HFFc6 (cell line): ENCODE measurements around the gene GSDME. TPM values are rescaled to one million over a fixed set of nuclear protein-coding genes. Genes with fewer than 3 reads are reported as not detected.

ENCODE experiments used
- DNase-seq: peaks from one replicate; pipeline ENCODE4 v3.0.0-alpha.2; 2018
- H3K27ac Mint-ChIP-seq: 2 replicates; pipeline ENCODE4 v1.8.0; 2020; ENCODE audit warnings: mild to moderate bottlenecking, mixed read lengths
- H3K27me3 Mint-ChIP-seq: 2 replicates; pipeline ENCODE4 v1.8.0; 2021; ENCODE audit warnings: mild to moderate bottlenecking, moderate library complexity, mixed read lengths; ENCODE audit not compliant: insufficient read depth
- H3K36me3 Mint-ChIP-seq: 2 replicates; pipeline ENCODE4 v1.8.0; 2021; ENCODE audit warnings: low read depth, mixed read lengths
- H3K4me1 Mint-ChIP-seq: 2 replicates; pipeline ENCODE4 v1.8.0; 2020; ENCODE audit warnings: low read depth, mixed read lengths
- H3K4me3 Mint-ChIP-seq: 2 replicates; pipeline ENCODE4 v1.8.0; 2020; ENCODE audit warnings: mild to moderate bottlenecking, moderate library complexity, mixed read lengths
- H3K9me3 Mint-ChIP-seq: 2 replicates; pipeline ENCODE4 v1.8.0; 2020; ENCODE audit warnings: mild to moderate bottlenecking, mixed read lengths
- total RNA-seq, 6 experiments: library from RNA; stranded (reverse); fragmentation: NEBNext Ultra II Directional; extraction: Animal tissue kit (Norgen Biotek cat#: 25700); gene quantifications; 2 replicates in 1 of 6; 3 replicates in 5 of 6; pipeline ENCODE4 v1.2.3, GENCODE V29; 2021
- TF ChIP-seq, protein P1 (sequence below): fragments of 200-600 bp; sonication (generic); IDR thresholded peaks from 2 replicates; pipeline ENCODE4 v1.5.0; 2021; ENCODE audit warnings: antibody characterized with exemption, mild to moderate bottlenecking

Gene GSDME
- total RNA-seq, 6 experiments from 2014 or later, result 37.1 to 49.8 (median 42.8) TPM

DNA sequence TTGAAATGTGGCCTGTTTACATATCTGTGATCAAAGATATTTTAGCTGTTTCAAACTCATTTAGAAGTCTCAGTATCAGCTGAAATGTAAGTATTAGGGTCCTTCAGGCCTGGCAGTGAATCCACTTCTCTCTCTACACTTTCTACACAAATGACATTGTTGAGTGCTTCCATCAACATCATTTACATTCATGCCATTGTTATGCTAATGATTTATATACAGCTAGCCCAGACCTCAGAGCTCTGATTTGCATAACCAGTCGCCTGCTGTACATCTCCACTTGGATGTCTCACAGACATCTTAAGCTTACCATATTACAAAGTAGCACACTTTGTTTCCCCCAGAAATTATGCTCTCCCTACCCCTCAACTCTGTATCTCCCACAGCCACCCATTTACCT, 71.6 kb downstream of the GSDME start:
- TF ChIP-seq, protein P1, sequence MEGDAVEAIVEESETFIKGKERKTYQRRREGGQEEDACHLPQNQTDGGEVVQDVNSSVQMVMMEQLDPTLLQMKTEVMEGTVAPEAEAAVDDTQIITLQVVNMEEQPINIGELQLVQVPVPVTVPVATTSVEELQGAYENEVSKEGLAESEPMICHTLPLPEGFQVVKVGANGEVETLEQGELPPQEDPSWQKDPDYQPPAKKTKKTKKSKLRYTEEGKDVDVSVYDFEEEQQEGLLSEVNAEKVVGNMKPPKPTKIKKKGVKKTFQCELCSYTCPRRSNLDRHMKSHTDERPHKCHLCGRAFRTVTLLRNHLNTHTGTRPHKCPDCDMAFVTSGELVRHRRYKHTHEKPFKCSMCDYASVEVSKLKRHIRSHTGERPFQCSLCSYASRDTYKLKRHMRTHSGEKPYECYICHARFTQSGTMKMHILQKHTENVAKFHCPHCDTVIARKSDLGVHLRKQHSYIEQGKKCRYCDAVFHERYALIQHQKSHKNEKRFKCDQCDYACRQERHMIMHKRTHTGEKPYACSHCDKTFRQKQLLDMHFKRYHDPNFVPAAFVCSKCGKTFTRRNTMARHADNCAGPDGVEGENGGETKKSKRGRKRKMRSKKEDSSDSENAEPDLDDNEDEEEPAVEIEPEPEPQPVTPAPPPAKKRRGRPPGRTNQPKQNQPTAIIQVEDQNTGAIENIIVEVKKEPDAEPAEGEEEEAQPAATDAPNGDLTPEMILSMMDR, result no peak
- no peak overlapping the region for H3K4me3 Mint-ChIP-seq
- H3K27ac Mint-ChIP-seq, result no peak overlapping the region
- H3K36me3 Mint-ChIP-seq, result peaks cover 4% of the 10 kb centered on the region; the same call in 1 of the 2 replicates
- no peaks in the 10 kb centered on the region for H3K9me3 Mint-ChIP-seq
- 0 out of 2 replicates have a peak, but pooled peaks cover 8% of the 10 kb centered on the region for H3K4me1 Mint-ChIP-seq
- no peak for DNase-seq
- peaks cover 2% of the 10 kb centered on the region; the same call in 1 of the 2 replicates for H3K27me3 Mint-ChIP-seq

DNA sequence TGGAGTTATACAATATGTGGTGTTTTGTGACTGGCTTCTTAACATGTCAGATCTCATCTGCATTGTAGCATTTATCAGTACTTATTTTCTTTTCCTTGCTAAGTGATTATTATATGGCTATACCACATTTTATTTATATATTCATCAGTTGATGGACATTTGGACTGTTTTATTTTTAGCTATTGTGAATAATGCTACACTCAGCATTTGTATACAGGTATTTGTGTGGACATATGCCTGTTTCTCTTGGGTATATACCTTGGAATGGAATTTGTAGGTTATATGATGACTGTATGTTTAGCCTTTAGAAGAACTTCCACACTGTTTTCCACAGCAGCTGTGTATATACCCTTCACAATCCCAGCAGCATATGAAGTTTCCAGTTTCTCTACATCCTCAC, 86.5 kb downstream of the GSDME start:
- Mint-ChIP-seq H3K9me3 (no peaks in the 10 kb centered on the region), H3K27ac (no peak overlapping the region), H3K4me1 (peaks cover 27% of the 10 kb centered on the region), H3K4me3 (no peak overlapping the region), H3K36me3 (no peaks in the 10 kb centered on the region), H3K27me3 (no peaks in the 10 kb centered on the region)
- TF ChIP-seq, protein P1, result no peak
- DNase-seq, result no peak

DNA sequence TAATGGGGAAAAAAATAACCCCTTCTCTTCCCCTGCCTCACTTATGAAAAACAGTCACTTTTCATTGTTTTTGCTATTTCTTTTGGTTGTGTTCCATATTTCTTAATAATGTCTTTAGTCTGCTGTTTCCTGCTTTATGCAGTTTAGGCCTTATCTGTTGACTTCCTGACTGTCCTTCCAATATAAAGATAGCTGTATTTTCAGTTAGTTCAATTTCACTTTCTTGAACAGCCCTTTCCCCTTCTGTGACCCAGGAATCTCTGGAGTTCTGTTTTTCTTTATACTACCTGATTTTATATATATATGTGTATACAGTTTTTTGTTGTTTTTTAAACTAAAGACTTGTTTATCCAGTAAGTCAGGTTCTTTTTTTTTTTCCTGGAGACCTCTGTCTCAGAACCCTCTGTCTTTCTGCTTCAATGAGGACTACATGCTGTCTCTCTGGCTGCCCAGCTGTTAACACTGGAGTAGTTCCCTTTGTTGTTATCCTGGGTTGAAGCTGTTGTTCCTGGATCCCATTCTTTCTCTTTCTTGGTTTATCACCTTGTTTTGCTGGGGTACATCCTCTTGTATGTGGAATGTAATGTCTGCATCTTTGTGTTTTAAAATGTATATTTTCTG, 87.2 kb downstream of the GSDME start:
- no peaks in the 10 kb centered on the region for H3K36me3 Mint-ChIP-seq
- H3K27me3 Mint-ChIP-seq, result no peaks in the 10 kb centered on the region
- DNase-seq, result no peak
- TF ChIP-seq, protein P1, result no peak
- H3K27ac Mint-ChIP-seq, result peak overlapping the region; percentile 75
- H3K4me1 Mint-ChIP-seq, result peaks cover 27% of the 10 kb centered on the region
- peak overlapping the region; percentile 49 for H3K4me3 Mint-ChIP-seq
- no peaks in the 10 kb centered on the region for H3K9me3 Mint-ChIP-seq

DNA sequence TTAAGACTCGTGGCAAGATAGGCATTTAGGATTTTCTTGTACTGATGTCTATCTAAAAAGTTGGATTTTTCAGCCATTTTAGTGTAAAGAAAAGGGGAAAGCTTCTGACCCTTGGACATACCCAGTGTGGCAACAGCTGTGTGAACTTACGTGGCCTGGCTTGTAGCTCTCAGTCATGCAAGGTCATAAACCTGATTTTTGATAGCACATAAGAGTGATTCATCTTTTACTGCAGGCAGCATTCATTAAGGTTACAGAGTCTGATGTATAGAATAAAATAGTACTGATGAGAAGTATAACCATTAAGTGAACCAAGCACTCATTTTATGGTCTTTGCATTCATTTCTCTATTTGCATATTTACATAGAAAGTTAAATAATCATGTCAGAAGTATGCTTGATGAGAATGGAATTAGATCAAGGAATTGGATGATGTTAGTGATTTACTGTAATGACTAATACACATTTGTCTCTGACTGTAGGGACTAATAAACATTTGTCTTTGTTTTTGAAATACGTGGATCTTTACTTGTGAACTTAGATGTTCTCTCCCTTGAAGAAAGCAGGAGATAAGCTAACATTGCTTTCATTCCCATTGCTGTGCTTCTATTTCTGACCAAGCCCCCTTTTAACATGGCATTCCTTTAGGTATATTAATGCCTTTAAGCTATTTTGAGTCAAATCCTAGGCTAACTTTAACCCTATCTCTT, 88.2 kb downstream of the GSDME start:
- TF ChIP-seq, protein P1, result no peak
- H3K27ac Mint-ChIP-seq, result peak overlapping the region; percentile 75
- H3K4me1 Mint-ChIP-seq, result peaks cover 27% of the 10 kb centered on the region
- no peaks in the 10 kb centered on the region for H3K9me3 Mint-ChIP-seq
- DNase-seq, result peak; percentile 47
- H3K36me3 Mint-ChIP-seq, result no peaks in the 10 kb centered on the region
- peak overlapping the region; percentile 49 for H3K4me3 Mint-ChIP-seq
- H3K27me3 Mint-ChIP-seq, result no peaks in the 10 kb centered on the region; the same call in 1 of the 2 replicates

DNA sequence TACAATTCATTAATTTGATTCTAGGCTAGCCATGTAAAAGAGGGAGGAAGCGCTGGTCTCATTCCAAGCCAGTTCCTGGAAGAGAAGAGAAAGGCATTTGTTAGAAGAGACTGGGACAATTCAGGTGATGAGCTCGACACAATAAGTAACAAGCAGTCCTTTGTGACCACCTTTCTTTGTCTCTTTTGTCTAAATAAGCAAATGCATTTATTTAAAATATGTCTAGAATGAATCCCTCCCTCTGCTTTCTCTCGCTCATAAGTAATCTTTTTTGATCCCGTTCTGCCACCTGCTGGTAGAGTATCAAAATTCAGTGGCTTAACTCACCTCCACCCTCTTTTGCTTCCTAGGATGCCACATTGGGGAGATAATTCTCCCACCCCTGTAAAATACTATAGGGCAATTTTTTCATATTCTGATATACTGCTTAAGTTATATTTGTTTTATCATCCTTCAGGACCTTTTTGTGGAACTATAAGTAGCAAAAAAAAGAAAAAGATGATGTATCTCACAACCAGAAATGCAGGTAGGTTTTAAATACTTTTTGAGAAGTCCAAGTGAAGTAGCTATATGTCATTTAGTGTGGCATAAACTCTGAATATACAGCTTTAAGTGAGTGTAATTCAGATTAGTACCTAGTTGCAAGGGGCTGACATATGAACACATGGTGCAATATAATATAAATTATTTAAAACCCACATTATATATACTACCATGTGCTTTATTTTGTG, 91.5 kb downstream of the GSDME start:
- peak; percentile 48 for DNase-seq
- TF ChIP-seq, protein P1, result peak; percentile 89
- Mint-ChIP-seq H3K36me3 (no peaks in the 10 kb centered on the region), H3K9me3 (no peaks in the 10 kb centered on the region), H3K4me3 (no peak overlapping the region), H3K27ac (no peak overlapping the region), H3K4me1 (peaks cover 26% of the 10 kb centered on the region), H3K27me3 (no peaks in the 10 kb centered on the region; the same call in 1 of the 2 replicates)
